Peyer's patch (tissue), 4 donors: ENCODE measurements around the gene CIB4.

ENCODE experiments used
- CTCF ChIP-seq, 6 experiments: fragments of 450-650 bp in 4 of 6; fragments of 200-600 bp in 2 of 6; sonication (generic) in 1 of 6; IDR thresholded peaks; one replicate each; pipeline ENCODE4 v1.5.1; 2017 to 2019; ENCODE audit warnings: antibody characterized with exemption in 6 of 6, mild to moderate bottlenecking in 3 of 6, moderate library complexity in 1 of 6
- POLR2A ChIP-seq, 2 donors: fragments of 450-650 bp; IDR thresholded peaks; one replicate each; pipeline ENCODE4 v1.5.1; 2017; ENCODE audit warnings: antibody characterized with exemption in 2 of 2, mild to moderate bottlenecking in 2 of 2, moderate library complexity in 2 of 2

- TF ChIP-seq POLR2A (IDR thresholded peaks at IDR 0.05) (no peak), CTCF (IDR thresholded peaks at IDR 0.05) (no peak)
These were observed 44.0 kb downstream of the CIB4 start for GRCh38 chr2:26597197-26597596.
